ENCODE results near the gene PIGC.
A peak's percentile ranks its signal among the peaks of the same experiment; 100 is the strongest.

Gene PIGC

DNA sequence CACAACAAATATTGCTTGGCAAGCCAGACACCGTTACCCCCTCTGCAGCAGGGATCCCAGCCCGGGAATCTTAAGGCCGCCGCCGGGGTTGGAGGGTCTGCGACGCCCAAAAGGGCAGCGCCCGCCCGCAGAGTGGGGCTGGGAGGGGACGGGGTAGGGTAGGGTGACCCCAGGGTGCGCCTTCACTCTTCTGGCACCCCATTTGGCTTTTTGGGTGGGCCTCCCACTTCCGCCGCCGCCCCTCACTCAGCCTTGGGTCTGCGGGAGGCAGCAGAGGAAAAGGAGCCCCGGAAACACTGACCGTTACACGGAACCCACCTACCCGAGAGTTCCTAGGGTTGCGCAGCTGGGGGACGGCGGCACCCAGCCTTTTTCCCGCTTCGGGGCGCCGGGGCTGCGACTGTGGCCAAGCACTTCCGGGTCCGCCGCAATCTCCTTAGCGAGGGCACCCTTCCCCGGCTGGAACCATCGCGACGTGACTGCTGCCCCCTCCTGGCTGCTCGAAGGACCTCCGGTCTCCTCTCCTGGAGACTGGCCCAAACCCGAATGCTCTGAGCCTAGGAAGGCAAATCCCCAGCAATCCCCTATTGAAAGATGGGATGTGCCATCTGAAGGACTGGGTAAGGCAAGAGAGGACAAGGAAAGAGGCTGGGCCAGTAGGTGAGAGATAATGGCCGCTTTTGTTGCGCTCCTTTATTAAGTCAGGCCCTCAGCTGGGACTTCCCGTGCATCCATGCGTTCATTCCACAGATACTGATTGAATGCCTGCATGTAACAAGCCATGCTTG lies at the start of gene PIGC:
PIGC (minus strand) TSS at position 404 of the 788 bp plus-strand sequence. CDS start 1,447 bp downstream, outside the sequence.
- Mint-ChIP-seq H3K27me3 (ENCODE audit: low read depth) (no peaks in the 10 kb centered on the region), H3K27ac (peak within 1 kb of the TSS; percentile 90), H3K4me3 (peak within 1 kb of the TSS; percentile 93), H3K9me3 (no peaks in the 10 kb centered on the region), H3K4me1 (ENCODE audit: low read depth) (peaks cover 26% of the 10 kb centered on the region), H3K36me3 (ENCODE audit: low read depth) (peaks cover 21% of the 10 kb centered on the region)
- peak; percentile 86 for DNase-seq (ENCODE audit: low spot score)

DNA sequence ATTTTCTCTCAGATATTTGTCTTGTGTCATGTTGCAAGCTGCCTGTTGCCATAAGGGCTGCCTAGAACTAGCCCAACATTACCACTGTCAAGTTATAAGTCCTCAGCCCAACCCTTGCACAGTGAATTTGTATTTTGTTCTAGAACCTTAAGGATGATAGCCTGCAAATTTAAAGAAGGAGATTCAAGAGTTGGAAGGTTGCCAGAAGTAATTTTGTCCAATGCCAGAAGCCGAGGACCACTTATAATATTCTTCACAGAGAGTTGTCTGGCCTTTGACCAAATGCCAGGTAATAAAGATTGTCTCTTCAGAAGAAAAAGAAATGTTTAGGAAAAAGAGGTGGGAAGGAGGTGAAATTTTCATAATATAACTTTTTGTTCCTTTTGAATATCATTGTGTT lies 48.6 kb upstream of the PIGC start:
- Mint-ChIP-seq H3K36me3 (ENCODE audit: low read depth) (no peaks in the 10 kb centered on the region), H3K9me3 (no peaks in the 10 kb centered on the region), H3K27me3 (ENCODE audit: low read depth) (peaks cover 44% of the 10 kb centered on the region), H3K4me3 (no peak overlapping the region), H3K27ac (no peak overlapping the region), H3K4me1 (ENCODE audit: low read depth) (peaks cover 5% of the 10 kb centered on the region)
- no peak for DNase-seq (ENCODE audit: low spot score)

DNA sequence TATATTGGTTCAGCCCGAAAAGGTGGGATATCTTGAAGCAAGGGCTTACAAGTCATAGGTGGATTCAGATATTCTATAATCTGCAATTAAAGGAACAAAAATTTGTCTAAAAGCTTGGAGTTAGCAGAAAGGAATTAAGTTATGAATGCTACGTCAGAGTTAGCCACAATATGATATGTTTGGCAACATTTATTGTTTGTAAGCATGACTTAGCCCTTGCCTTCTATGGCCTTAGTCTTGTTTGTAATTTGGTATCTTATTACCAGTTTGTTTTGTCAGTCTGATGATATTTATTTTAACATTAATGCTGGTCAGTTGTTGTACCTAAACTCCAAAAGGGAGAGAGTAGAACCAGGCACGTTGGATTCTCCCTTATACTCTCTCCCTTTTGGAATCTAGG lies 46.0 kb upstream of the PIGC start:
- Mint-ChIP-seq H3K4me3 (no peak overlapping the region), H3K27ac (no peak overlapping the region), H3K36me3 (ENCODE audit: low read depth) (no peaks in the 10 kb centered on the region), H3K27me3 (ENCODE audit: low read depth) (peaks cover 58% of the 10 kb centered on the region), H3K9me3 (no peaks in the 10 kb centered on the region), H3K4me1 (ENCODE audit: low read depth) (peaks cover 5% of the 10 kb centered on the region)
- DNase-seq (ENCODE audit: low spot score) = no peak

- Mint-ChIP-seq H3K27ac (no peak overlapping the region), H3K9me3 (no peaks in the 10 kb centered on the region), H3K36me3 (ENCODE audit: low read depth) (no peaks in the 10 kb centered on the region), H3K4me1 (ENCODE audit: low read depth) (peaks cover 7% of the 10 kb centered on the region), H3K4me3 (no peak overlapping the region), H3K27me3 (ENCODE audit: low read depth) (peaks cover 54% of the 10 kb centered on the region)
- no peak for DNase-seq (ENCODE audit: low spot score)
These were observed 44.5 kb upstream of the PIGC start for GRCh38 chr1:172488393-172488792.

- no peaks in the 10 kb centered on the region for H3K9me3 Mint-ChIP-seq
- no peaks in the 10 kb centered on the region for H3K36me3 Mint-ChIP-seq (ENCODE audit: low read depth)
- peaks cover 54% of the 10 kb centered on the region for H3K27me3 Mint-ChIP-seq (ENCODE audit: low read depth)
- DNase-seq (ENCODE audit: low spot score) = no peak
- H3K4me3 Mint-ChIP-seq = no peak overlapping the region
- H3K27ac Mint-ChIP-seq = no peak overlapping the region
- H3K4me1 Mint-ChIP-seq (ENCODE audit: low read depth) = peaks cover 7% of the 10 kb centered on the region
These were observed 43.7 kb upstream of the PIGC start for GRCh38 chr1:172487550-172487949.

DNA sequence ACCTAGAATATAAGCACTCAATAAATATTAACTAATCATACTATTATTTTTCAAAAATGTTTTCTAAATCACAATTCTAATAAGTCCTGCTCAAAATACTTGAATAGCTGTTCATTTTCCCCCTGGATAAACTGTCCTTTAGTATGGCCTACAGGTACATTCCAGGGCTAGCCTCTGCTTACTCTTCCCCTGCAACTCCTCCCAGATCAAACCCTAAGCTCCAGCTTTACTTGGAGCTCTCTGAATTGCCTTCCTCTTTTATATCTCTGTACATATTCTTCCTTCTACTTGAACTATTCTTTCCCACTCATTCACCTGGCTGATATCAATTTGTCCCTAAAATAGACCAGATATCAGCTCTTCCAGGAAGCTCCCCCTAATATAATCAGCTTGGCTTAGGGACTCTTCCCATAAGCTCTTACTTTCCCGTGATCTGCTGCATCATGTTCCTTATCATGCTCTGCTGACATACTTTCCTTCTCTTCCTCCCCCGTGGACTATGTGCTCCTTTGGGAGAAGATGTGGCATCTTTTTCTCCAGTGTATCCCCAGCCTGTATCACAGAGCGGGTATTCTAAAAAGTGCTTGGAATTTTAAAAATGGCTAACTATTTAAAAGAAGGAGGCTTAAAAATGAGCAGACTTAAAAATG lies 43.1 kb upstream of the PIGC start:
- Mint-ChIP-seq H3K27me3 (ENCODE audit: low read depth) (peaks cover 52% of the 10 kb centered on the region), H3K36me3 (ENCODE audit: low read depth) (no peaks in the 10 kb centered on the region), H3K4me1 (ENCODE audit: low read depth) (peaks cover 7% of the 10 kb centered on the region), H3K4me3 (no peak overlapping the region), H3K27ac (no peak overlapping the region), H3K9me3 (no peaks in the 10 kb centered on the region)
- no peak for DNase-seq (ENCODE audit: low spot score)

DNA sequence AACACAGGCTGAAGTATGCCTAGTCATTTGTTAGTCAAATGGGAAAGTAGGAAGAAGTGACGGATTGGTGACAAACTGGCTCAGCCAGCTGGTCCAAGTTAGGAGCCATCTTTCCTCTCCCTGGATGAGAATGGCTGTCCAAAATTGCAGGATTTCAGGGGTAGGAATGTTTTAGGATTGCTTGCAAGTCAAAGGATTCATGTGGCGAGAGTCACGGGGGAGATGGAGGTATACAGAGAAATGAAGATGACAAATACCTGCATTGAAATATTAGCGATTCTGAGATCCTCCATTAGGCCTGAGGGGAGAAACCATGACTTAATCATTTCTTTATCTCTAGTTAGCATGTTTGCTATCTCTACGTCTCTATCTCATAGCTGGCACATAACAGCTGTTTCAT lies 41.8 kb upstream of the PIGC start:
- no peak overlapping the region for H3K4me3 Mint-ChIP-seq
- H3K4me1 Mint-ChIP-seq (ENCODE audit: low read depth) = peaks cover 7% of the 10 kb centered on the region
- H3K36me3 Mint-ChIP-seq (ENCODE audit: low read depth) = no peaks in the 10 kb centered on the region
- peaks cover 46% of the 10 kb centered on the region for H3K27me3 Mint-ChIP-seq (ENCODE audit: low read depth)
- H3K9me3 Mint-ChIP-seq = no peaks in the 10 kb centered on the region
- DNase-seq (ENCODE audit: low spot score) = no peak
- H3K27ac Mint-ChIP-seq = no peak overlapping the region

DNA sequence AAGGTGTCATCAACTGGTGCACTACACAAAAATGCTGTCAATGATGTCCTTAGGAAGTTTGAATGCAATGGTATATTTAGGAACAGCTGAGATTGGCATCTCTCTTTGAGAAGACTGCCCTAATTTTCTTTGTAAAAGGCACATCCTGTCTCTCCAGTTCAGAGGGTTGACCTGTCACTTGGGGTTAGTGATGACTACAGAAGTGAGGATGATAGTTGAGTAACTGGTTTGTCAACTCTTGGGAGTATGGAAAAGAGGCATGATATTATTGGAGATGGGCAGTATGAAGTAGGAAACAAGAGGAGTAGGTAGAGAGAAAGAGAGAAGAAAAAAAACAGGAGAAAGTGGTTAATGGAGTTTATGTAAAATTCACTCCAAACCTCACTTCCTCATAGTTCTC lies 40.4 kb upstream of the PIGC start:
- Mint-ChIP-seq H3K4me3 (no peak overlapping the region), H3K27me3 (ENCODE audit: low read depth) (peaks cover 38% of the 10 kb centered on the region), H3K4me1 (ENCODE audit: low read depth) (peaks cover 8% of the 10 kb centered on the region), H3K36me3 (ENCODE audit: low read depth) (no peaks in the 10 kb centered on the region), H3K9me3 (no peaks in the 10 kb centered on the region), H3K27ac (no peak overlapping the region)
- DNase-seq (ENCODE audit: low spot score) = no peak

- Mint-ChIP-seq H3K4me1 (ENCODE audit: low read depth) (peaks cover 8% of the 10 kb centered on the region), H3K27me3 (ENCODE audit: low read depth) (peaks cover 30% of the 10 kb centered on the region), H3K9me3 (no peaks in the 10 kb centered on the region), H3K27ac (no peak overlapping the region), H3K36me3 (ENCODE audit: low read depth) (no peaks in the 10 kb centered on the region), H3K4me3 (no peak overlapping the region)
- DNase-seq (ENCODE audit: low spot score) = no peak
These were observed 39.6 kb upstream of the PIGC start for GRCh38 chr1:172483448-172483847.

GRCh38 chr1:172482044-172482443 lies 38.2 kb upstream of the PIGC start:
- Mint-ChIP-seq H3K27me3 (ENCODE audit: low read depth) (peaks cover 20% of the 10 kb centered on the region), H3K27ac (no peak overlapping the region), H3K4me1 (ENCODE audit: low read depth) (peaks cover 3% of the 10 kb centered on the region), H3K9me3 (no peaks in the 10 kb centered on the region), H3K4me3 (no peak overlapping the region), H3K36me3 (ENCODE audit: low read depth) (no peaks in the 10 kb centered on the region)
- no peak for DNase-seq (ENCODE audit: low spot score)

- no peak overlapping the region for H3K4me3 Mint-ChIP-seq
- peaks cover 3% of the 10 kb centered on the region for H3K4me1 Mint-ChIP-seq (ENCODE audit: low read depth)
- H3K9me3 Mint-ChIP-seq = no peaks in the 10 kb centered on the region
- no peak overlapping the region for H3K27ac Mint-ChIP-seq
- peaks cover 11% of the 10 kb centered on the region for H3K27me3 Mint-ChIP-seq (ENCODE audit: low read depth)
- no peaks in the 10 kb centered on the region for H3K36me3 Mint-ChIP-seq (ENCODE audit: low read depth)
- no peak for DNase-seq (ENCODE audit: low spot score)
These were observed 36.6 kb upstream of the PIGC start for GRCh38 chr1:172480431-172480830.

DNA sequence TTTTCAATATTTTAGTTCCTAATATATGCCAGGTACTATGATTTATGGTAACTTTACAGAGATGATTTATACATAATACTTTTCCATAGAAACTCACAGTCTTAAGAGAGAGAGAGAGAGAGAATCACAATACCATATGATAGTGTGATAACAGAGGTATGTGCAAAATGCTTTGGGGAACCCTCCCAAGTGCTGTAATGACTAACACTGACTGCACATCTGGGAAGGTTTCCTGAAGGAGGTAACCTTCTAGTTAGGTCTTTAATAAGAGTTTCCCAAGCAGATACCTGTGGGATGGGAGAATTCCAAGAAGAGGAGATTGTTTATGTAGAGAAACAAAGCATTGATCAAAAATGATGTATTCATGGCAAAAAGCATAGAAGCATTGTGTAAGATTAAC lies 34.6 kb upstream of the PIGC start:
- Mint-ChIP-seq H3K4me3 (no peak overlapping the region), H3K27me3 (ENCODE audit: low read depth) (peaks cover 15% of the 10 kb centered on the region), H3K27ac (no peak overlapping the region), H3K36me3 (ENCODE audit: low read depth) (no peaks in the 10 kb centered on the region), H3K9me3 (no peaks in the 10 kb centered on the region), H3K4me1 (ENCODE audit: low read depth) (peaks cover 1% of the 10 kb centered on the region)
- DNase-seq (ENCODE audit: low spot score) = no peak

- no peak for DNase-seq (ENCODE audit: low spot score)
- peaks cover 1% of the 10 kb centered on the region for H3K4me1 Mint-ChIP-seq (ENCODE audit: low read depth)
- no peaks in the 10 kb centered on the region for H3K9me3 Mint-ChIP-seq
- peaks cover 15% of the 10 kb centered on the region for H3K27me3 Mint-ChIP-seq (ENCODE audit: low read depth)
- H3K27ac Mint-ChIP-seq = no peak overlapping the region
- no peaks in the 10 kb centered on the region for H3K36me3 Mint-ChIP-seq (ENCODE audit: low read depth)
- no peak overlapping the region for H3K4me3 Mint-ChIP-seq
These were observed 33.9 kb upstream of the PIGC start for GRCh38 chr1:172477741-172478140.

DNA sequence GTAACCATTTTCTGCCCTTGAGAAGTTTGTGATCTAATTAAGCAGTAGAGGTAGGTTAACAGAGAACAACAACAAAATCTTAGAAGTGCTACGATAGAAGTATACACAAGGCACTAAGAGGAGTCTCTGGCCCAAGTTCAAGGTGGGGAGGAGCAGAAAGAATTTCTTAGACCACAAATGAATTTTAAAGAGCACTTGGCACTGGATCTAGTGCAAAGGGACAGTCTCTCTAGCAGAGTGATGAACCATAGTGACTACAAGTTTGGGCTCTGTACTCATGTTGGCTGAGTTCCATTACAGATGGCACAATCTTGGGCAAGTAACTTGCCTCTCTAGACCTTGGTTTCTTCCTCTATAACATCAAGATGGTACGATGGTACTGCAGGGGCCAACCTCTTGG lies 33.3 kb upstream of the PIGC start:
- H3K9me3 Mint-ChIP-seq = no peaks in the 10 kb centered on the region
- no peak overlapping the region for H3K4me3 Mint-ChIP-seq
- no peak overlapping the region for H3K27ac Mint-ChIP-seq
- DNase-seq (ENCODE audit: low spot score) = no peak
- no peaks in the 10 kb centered on the region for H3K36me3 Mint-ChIP-seq (ENCODE audit: low read depth)
- H3K27me3 Mint-ChIP-seq (ENCODE audit: low read depth) = peaks cover 20% of the 10 kb centered on the region
- peaks cover 1% of the 10 kb centered on the region for H3K4me1 Mint-ChIP-seq (ENCODE audit: low read depth)
